IMR-90 (cell line): ENCODE results near the gene RIOK2. TPM values are rescaled to one million over a fixed set of nuclear protein-coding genes. Genes with fewer than 3 reads are reported as not detected.

Experiments
- ATAC-seq: fragments of 200-7000 bp; cut with Tn5 transposase; 2 replicates; pipeline ENCODE4 v1.9.1; 2020; ENCODE audit warnings: low read depth, mild to moderate bottlenecking, moderate library complexity
- BruUV-seq: library from RNA; stranded (reverse); fragments of 400-500 nt; replicated peaks from 2 replicates; lab custom pipeline; 2021; lab: Mats Ljungman, UMichigan
- CTCF ChIA-PET: fragments of 300-600 bp; formaldehyde crosslinking; extraction: SDS; loops from one replicate; lab custom pipeline; 2021; ENCODE audit warnings: antibody characterized with exemption; lab: Yijun Ruan, JAX
- POLR2A ChIA-PET: fragments of 300-600 bp; sonication (Branson Sonifier 250); formaldehyde crosslinking; loops from one replicate; lab custom pipeline; 2022; ENCODE audit warnings: antibody characterized with exemption; ENCODE audit not compliant: unreplicated experiment; lab: Charles Lee
- DNase-seq: peaks from one replicate; pipeline ENCODE4 v3.0.0; 2013
- H2AFZ ChIP-seq: replicated peaks from 2 replicates; pipeline ENCODE3; 2013; ENCODE audit warnings: low read length, mild to moderate bottlenecking; ENCODE audit not compliant: poor library complexity
- H2AK5ac ChIP-seq: 2 replicates; pipeline ENCODE4 v1.6.1; 2013; ENCODE audit warnings: low read depth, low read length, inconsistent platforms
- H2AK9ac ChIP-seq: replicated peaks from 2 replicates; pipeline ENCODE3; 2013; ENCODE audit warnings: mild to moderate bottlenecking, low read depth, low read length, moderate library complexity; ENCODE audit not compliant: poor library complexity
- H2BK120ac ChIP-seq: 2 replicates; pipeline ENCODE4 v1.6.1; 2013; ENCODE audit warnings: low read depth, low read length, inconsistent platforms
- H2BK15ac ChIP-seq: 3 replicates; pipeline ENCODE4 v1.6.1; 2013; ENCODE audit warnings: low read depth, low read length, inconsistent platforms
- H2BK20ac ChIP-seq: 2 replicates; pipeline ENCODE4 v1.6.1; 2013; ENCODE audit warnings: low read depth, mild to moderate bottlenecking, inconsistent platforms, low read length, moderate library complexity
- H2BK5ac ChIP-seq: 2 replicates; pipeline ENCODE4 v1.6.1; 2013; ENCODE audit warnings: mild to moderate bottlenecking, low read depth, low read length, inconsistent platforms; ENCODE audit not compliant: poor library complexity, severe bottlenecking
- H3K14ac ChIP-seq: replicated peaks from 2 replicates; pipeline ENCODE4 v1.6.1; 2013; ENCODE audit warnings: low read depth, low read length, inconsistent platforms
- H3K18ac ChIP-seq: 2 replicates; pipeline ENCODE4 v1.6.1; 2013; ENCODE audit warnings: low read depth, low read length, control low read depth
- H3K23ac ChIP-seq: 2 replicates; pipeline ENCODE4 v1.6.1; 2013; ENCODE audit warnings: low read depth, low read length, inconsistent platforms
- H3K27ac ChIP-seq: 2 replicates; pipeline ENCODE4 v1.5.1; 2013; ENCODE audit warnings: mild to moderate bottlenecking, control low read depth, low read length; ENCODE audit not compliant: insufficient read depth
- H3K27me3 ChIP-seq: 2 replicates; pipeline ENCODE4 v1.6.1; 2013; ENCODE audit warnings: low read length; ENCODE audit not compliant: control insufficient read depth, insufficient read depth
- H3K36me3 ChIP-seq: 2 replicates; pipeline ENCODE4 v1.6.1; 2013; ENCODE audit warnings: low read length, mixed read lengths; ENCODE audit not compliant: control insufficient read depth, insufficient read depth
- H3K4ac ChIP-seq: 2 replicates; pipeline ENCODE4 v1.6.1; 2013; ENCODE audit warnings: low read depth, low read length, inconsistent platforms
- H3K4me1 ChIP-seq: 2 replicates; pipeline ENCODE4 v1.6.1; 2013; ENCODE audit warnings: low read length, mixed read lengths; ENCODE audit not compliant: control insufficient read depth, insufficient read depth
- H3K4me2 ChIP-seq: 2 replicates; pipeline ENCODE4 v1.6.1; 2013; ENCODE audit warnings: low read depth, mild to moderate bottlenecking, control low read depth, low read length, moderate library complexity
- H3K4me3 ChIP-seq: 2 replicates; pipeline ENCODE4 v1.5.1; 2013; ENCODE audit warnings: low read depth, mild to moderate bottlenecking, control low read depth, low read length, moderate library complexity; ENCODE audit not compliant: insufficient read depth
- H3K56ac ChIP-seq: 2 replicates; pipeline ENCODE4 v1.6.1; 2013; ENCODE audit warnings: low read length, inconsistent platforms; ENCODE audit not compliant: insufficient read depth; ENCODE audit errors: extremely low read depth
- H3K79me1 ChIP-seq, 2 experiments: 2 replicates each; pipeline ENCODE4 v1.6.1; 2013; ENCODE audit warnings: low read length in 2 of 2, inconsistent platforms in 1 of 2, low read depth in 1 of 2
- H3K9ac ChIP-seq: 2 replicates; pipeline ENCODE4 v1.6.1; 2013; ENCODE audit warnings: low read depth, low read length, control low read depth
- H3K9me1 ChIP-seq: 2 replicates; pipeline ENCODE4 v1.6.1; 2013; ENCODE audit warnings: low read length, inconsistent platforms; ENCODE audit not compliant: insufficient read depth
- H3K9me3 ChIP-seq: 2 replicates; pipeline ENCODE4 v1.6.1; 2013; ENCODE audit warnings: low read length; ENCODE audit not compliant: control insufficient read depth, insufficient read depth
- H4K20me1 ChIP-seq: 2 replicates; pipeline ENCODE4 v1.6.1; 2013; ENCODE audit warnings: low read length, inconsistent platforms; ENCODE audit not compliant: insufficient read depth
- H4K5ac ChIP-seq: 2 replicates; pipeline ENCODE4 v1.6.1; 2013; ENCODE audit warnings: mild to moderate bottlenecking, low read depth, low read length, control low read depth
- H4K8ac ChIP-seq, 2 experiments: 2 replicates each; pipeline ENCODE4 v1.6.1; 2013; ENCODE audit warnings: low read depth in 2 of 2, low read length in 2 of 2, control low read depth in 1 of 2, inconsistent platforms in 1 of 2
- H4K91ac ChIP-seq: 2 replicates; pipeline ENCODE4 v1.6.1; 2013; ENCODE audit warnings: low read depth, low read length, inconsistent platforms; ENCODE audit not compliant: insufficient read depth
- ELK1 ChIP-seq: fragments of 150-350 bp; IDR thresholded peaks from 2 replicates; pipeline ENCODE4 v1.6.1; 2016; ENCODE audit warnings: low read depth, mild to moderate bottlenecking, low read length, moderate library complexity, borderline replicate concordance
- FOS ChIP-seq: fragments of 150-350 bp; IDR thresholded peaks from 2 replicates; pipeline ENCODE4 v1.6.1; 2016; ENCODE audit warnings: low read depth, low read length
- MAFK ChIP-seq: IDR thresholded peaks from 2 replicates; pipeline ENCODE4 v1.6.1; 2012; ENCODE audit warnings: low read depth, low read length, improper control_type of control experiment
- RCOR1 ChIP-seq: IDR thresholded peaks from 2 replicates; pipeline ENCODE4 v1.6.1; 2012; ENCODE audit warnings: mild to moderate bottlenecking, low read length, improper control_type of control experiment; ENCODE audit not compliant: insufficient replicate concordance
- SMC3 ChIP-seq: fragments of 150-350 bp; IDR thresholded peaks from 2 replicates; pipeline ENCODE4 v1.6.1; 2016; ENCODE audit warnings: low read depth, mild to moderate bottlenecking, antibody characterized with exemption, low read length, moderate library complexity
- WGBS, 2 experiments: methylation state at CpG; one replicate each; pipeline versions ENCODE4 v1.1.5 to v1.1.7; 2013; ENCODE audit warnings: missing lambda C conversion rate in 2 of 2; ENCODE audit not compliant: insufficient read length in 1 of 2; ENCODE audit errors: extremely low coverage in 2 of 2; 5-methylcytosine and 5-hydroxymethylcytosine counted together
- dilution Hi-C: fragments of 300-500 bp; cut with HindIII; formaldehyde crosslinking; loops from one replicate; pipeline ENCODE4 v1.14.3; 2018; ENCODE audit warnings: low sequenced_read_pairs; ENCODE audit not compliant: unreplicated experiment
- in situ Hi-C: fragments of 300-500 bp; cut with MboI; formaldehyde crosslinking; loops from 3 replicates; pipeline ENCODE4 v1.14.3; 2019; ENCODE audit warnings: low sequenced_read_pairs, inconsistent platforms, mixed read lengths
- intact Hi-C: fragments of 100-400 bp; cut with micrococcal nuclease; formaldehyde crosslinking; loops from 2 replicates; pipeline ENCODE4 v1.10.0; 2022
- polyA plus RNA-seq, 3 experiments: library from polyadenylated mRNA; depleted of rRNA; stranded (reverse); fragments of >200 nt; gene quantifications; 2 replicates each; pipeline ENCODE4 v1.2.3, GENCODE V29; 2012; ENCODE audit warnings: low replicate concordance in 1 of 3
- total RNA-seq: library from RNA; depleted of rRNA; stranded (reverse); fragments of >200 nt; gene quantifications from 2 replicates; pipeline ENCODE4 v1.2.3, GENCODE V29; 2012

Gene RIOK2
- total and polyA plus RNA-seq, 2 of the 4 experiments (the other 2 are of a cell fraction), result 10.7 to 17.7 TPM

DNA sequence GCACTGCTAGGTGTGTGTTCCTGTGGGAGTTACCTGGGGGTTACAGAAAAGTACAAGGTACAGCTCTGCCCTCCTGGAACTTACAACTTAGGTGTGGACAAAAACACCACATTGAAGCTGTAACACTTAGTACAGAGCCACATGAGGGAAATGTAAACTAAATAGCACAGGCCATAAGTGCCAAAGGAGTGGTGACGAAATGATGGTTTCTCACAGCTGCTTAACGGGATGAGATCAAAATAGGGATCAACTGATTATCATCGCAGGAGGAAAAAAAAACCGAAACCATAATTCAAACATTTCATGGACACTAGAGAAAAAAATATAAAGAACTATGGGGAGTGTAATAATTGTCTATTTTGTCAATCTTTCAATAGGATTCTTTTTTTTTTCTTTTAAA is 46.6 kb downstream of the RIOK2 start:
- H2BK5ac ChIP-seq, result no peak overlapping the region
- H3K23ac ChIP-seq, result no peak overlapping the region
- CTCF ChIA-PET, result interaction anchor here (0.6 kb wide), 1 partner anchor 19 kb away, joined by 5 read pairs; no protein-coding TSS in a partner anchor
- H3K4ac ChIP-seq, result no peak overlapping the region
- H2AK9ac ChIP-seq, result no peak overlapping the region
- no peaks in the 10 kb centered on the region for H4K20me1 ChIP-seq
- H3K9me3 ChIP-seq, result no peaks in the 10 kb centered on the region
- H3K4me3 ChIP-seq, result no peak overlapping the region
- H3K4me2 ChIP-seq, result no peak overlapping the region
- H4K91ac ChIP-seq, result no peak overlapping the region
- no peak overlapping the region for H3K18ac ChIP-seq
- no peak overlapping the region for H2BK15ac ChIP-seq
- dilution Hi-C loops (no loop called here), in situ Hi-C loops (no loop called here), intact Hi-C loops (no loop called here)
- no peak overlapping the region for H3K27ac ChIP-seq
- no peak overlapping the region for H3K56ac ChIP-seq
- no peak overlapping the region for H2AFZ ChIP-seq
- no CpG with 5 or more reads among the region's 4 CpGs for WGBS, 2 experiments
- ATAC-seq (no peak), DNase-seq (no peak)
- no peaks in the 10 kb centered on the region for H3K4me1 ChIP-seq
- H2AK5ac ChIP-seq, result no peak overlapping the region
- H3K79me1 ChIP-seq, result no peaks in the 10 kb centered on the region
- no peak overlapping the region for H4K5ac ChIP-seq
- POLR2A ChIA-PET, result no interaction called here
- H3K9me1 ChIP-seq, result no peaks in the 10 kb centered on the region
- H2BK120ac ChIP-seq, result no peak overlapping the region
- peaks cover 29% of the 10 kb centered on the region for H3K27me3 ChIP-seq
- H4K8ac ChIP-seq, result no peak overlapping the region
- no peak overlapping the region for H3K9ac ChIP-seq
- H3K36me3 ChIP-seq, result no peaks in the 10 kb centered on the region
- H2BK20ac ChIP-seq, result no peak overlapping the region
- no peak overlapping the region for H3K14ac ChIP-seq
- TF ChIP-seq RCOR1 (no peak), SMC3 (no peak), ELK1 (no peak), MAFK (no peak), FOS (no peak)
- no TSS peak for BruUV-seq
